ENCODE data around the gene TMEM119. TPM values are rescaled to one million over a fixed set of nuclear protein-coding genes. Genes with fewer than 3 reads are reported as not detected.
"Not testable (repeated sequence)": the region's sequence is repeated elsewhere in the genome, so short reads cannot be mapped to it uniquely, and the experiment has no call there.

Gene TMEM119
- total RNA-seq, 4 donors from 2014 or later = 2.3 to 5.9 (median 4.5) TPM

GRCh38 chr12:108578813-108579212 is 19.1 kb downstream of the TMEM119 start:
- ATAC-seq = no peak
- H3K4me1 ChIP-seq = peaks cover 0 to 16% (median 0%) of the 10 kb centered on the region in 3 donors
- 88 to 100% methylated on average over 3 of the region's 3 CpGs for WGBS, 2 donors (ENCODE audit: low coverage in 1 of 2)
- no peak for TF ChIP-seq EP300 (IDR thresholded peaks at IDR 0.05)
- TF ChIP-seq, protein P1, sequence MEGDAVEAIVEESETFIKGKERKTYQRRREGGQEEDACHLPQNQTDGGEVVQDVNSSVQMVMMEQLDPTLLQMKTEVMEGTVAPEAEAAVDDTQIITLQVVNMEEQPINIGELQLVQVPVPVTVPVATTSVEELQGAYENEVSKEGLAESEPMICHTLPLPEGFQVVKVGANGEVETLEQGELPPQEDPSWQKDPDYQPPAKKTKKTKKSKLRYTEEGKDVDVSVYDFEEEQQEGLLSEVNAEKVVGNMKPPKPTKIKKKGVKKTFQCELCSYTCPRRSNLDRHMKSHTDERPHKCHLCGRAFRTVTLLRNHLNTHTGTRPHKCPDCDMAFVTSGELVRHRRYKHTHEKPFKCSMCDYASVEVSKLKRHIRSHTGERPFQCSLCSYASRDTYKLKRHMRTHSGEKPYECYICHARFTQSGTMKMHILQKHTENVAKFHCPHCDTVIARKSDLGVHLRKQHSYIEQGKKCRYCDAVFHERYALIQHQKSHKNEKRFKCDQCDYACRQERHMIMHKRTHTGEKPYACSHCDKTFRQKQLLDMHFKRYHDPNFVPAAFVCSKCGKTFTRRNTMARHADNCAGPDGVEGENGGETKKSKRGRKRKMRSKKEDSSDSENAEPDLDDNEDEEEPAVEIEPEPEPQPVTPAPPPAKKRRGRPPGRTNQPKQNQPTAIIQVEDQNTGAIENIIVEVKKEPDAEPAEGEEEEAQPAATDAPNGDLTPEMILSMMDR (IDR thresholded peaks at IDR 0.05) = no peak
- no peak for TF ChIP-seq POLR2A (IDR thresholded peaks at IDR 0.05)
- TF ChIP-seq POLR2AphosphoS5 (IDR thresholded peaks at IDR 0.05) = no peak
- no peaks in the 10 kb centered on the region for H3K27me3 ChIP-seq
- H3K27ac ChIP-seq = no peak overlapping the region
- no peak overlapping the region for H3K4me3 ChIP-seq
- no peaks in the 10 kb centered on the region for H3K36me3 ChIP-seq
- no peaks in the 10 kb centered on the region for H3K9me3 ChIP-seq

GRCh38 chr12:108578264-108578663 is 19.6 kb downstream of the TMEM119 start:
- no peaks in the 10 kb centered on the region for H3K9me3 ChIP-seq
- no peak overlapping the region for H3K4me3 ChIP-seq
- no peaks in the 10 kb centered on the region for H3K36me3 ChIP-seq
- H3K27ac ChIP-seq = no peak overlapping the region
- no peak for ATAC-seq
- no peak for TF ChIP-seq EP300 (IDR thresholded peaks at IDR 0.05)
- no peak for TF ChIP-seq POLR2AphosphoS5 (IDR thresholded peaks at IDR 0.05)
- TF ChIP-seq POLR2A (IDR thresholded peaks at IDR 0.05) = no peak
- TF ChIP-seq, protein P1 (IDR thresholded peaks at IDR 0.05) = no peak
- 96 to 100% methylated on average over 2 of the region's 2 CpGs for WGBS, 2 donors (ENCODE audit: low coverage in 1 of 2)
- H3K27me3 ChIP-seq = no peaks in the 10 kb centered on the region
- H3K4me1 ChIP-seq = peaks cover 0 to 16% (median 0%) of the 10 kb centered on the region in 3 donors

GRCh38 chr12:108577458-108577857 is 20.4 kb downstream of the TMEM119 start:
- Histone ChIP-seq H3K27ac (no peak overlapping the region), H3K4me3 (no peak overlapping the region), H3K9me3 (no peaks in the 10 kb centered on the region), H3K27me3 (no peaks in the 10 kb centered on the region), H3K36me3 (no peaks in the 10 kb centered on the region), H3K4me1 (peaks cover 0 to 16% (median 0%) of the 10 kb centered on the region in 3 donors)
- no peak for TF ChIP-seq POLR2AphosphoS5 (IDR thresholded peaks at IDR 0.05)
- no peak for TF ChIP-seq POLR2A (IDR thresholded peaks at IDR 0.05)
- TF ChIP-seq, protein P1 (IDR thresholded peaks at IDR 0.05) = no peak
- no peak for TF ChIP-seq EP300 (IDR thresholded peaks at IDR 0.05)
- no peak for ATAC-seq

DNA sequence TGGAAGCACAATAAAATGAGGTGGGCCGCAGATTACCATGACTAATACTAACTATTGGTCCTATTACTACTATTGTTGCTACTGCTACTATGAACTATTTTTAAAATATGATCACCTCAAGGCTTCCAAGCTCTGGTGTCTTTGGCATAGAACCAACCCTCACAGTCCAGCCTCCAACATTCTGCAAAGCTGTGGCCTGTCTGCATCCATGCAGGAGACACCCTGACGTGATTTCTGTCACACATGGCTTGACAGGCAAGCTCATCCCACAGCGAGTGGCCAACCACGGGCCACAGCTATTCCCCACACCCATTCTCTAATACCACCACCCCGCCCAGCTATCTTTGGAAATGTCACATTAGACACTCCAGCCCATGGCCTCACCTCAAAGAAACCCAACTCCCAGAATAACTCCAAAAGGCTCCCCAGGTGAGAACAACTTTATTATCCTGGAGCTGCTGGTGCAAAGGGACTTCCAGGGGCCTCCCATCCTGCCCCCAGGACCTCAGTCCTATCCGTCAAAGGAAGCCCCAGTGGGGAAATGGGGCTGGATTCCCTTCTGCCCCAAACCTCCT is 21.1 kb downstream of the TMEM119 start:
- TF ChIP-seq POLR2AphosphoS5 (IDR thresholded peaks at IDR 0.05) (no peak), POLR2A (IDR thresholded peaks at IDR 0.05) (no peak), EP300 (IDR thresholded peaks at IDR 0.05) (no peak)
- TF ChIP-seq, protein P1 (IDR thresholded peaks at IDR 0.05) = no peak
- 40 to 85% methylated on average over 1 to 4 of the region's 6 CpGs for WGBS, 2 donors (ENCODE audit: low coverage in 1 of 2)
- H3K36me3 ChIP-seq = no peaks in the 10 kb centered on the region
- H3K4me1 ChIP-seq = peaks cover 0 to 14% (median 0%) of the 10 kb centered on the region in 3 donors
- H3K9me3 ChIP-seq = no peaks in the 10 kb centered on the region
- H3K27ac ChIP-seq = no peak overlapping the region
- H3K4me3 ChIP-seq = no peak overlapping the region
- no peaks in the 10 kb centered on the region for H3K27me3 ChIP-seq
- no peak for ATAC-seq

GRCh38 chr12:108575199-108575912 is 22.5 kb downstream of the TMEM119 start:
- Histone ChIP-seq H3K27ac (no peak overlapping the region), H3K9me3 (no peaks in the 10 kb centered on the region), H3K36me3 (peaks cover 0 to 1% of the 10 kb centered on the region in 2 donors), H3K27me3 (no peaks in the 10 kb centered on the region), H3K4me1 (peaks cover 0 to 15% (median 0%) of the 10 kb centered on the region in 3 donors), H3K4me3 (no peak overlapping the region)
- TF ChIP-seq EP300 (IDR thresholded peaks at IDR 0.05) = no peak
- TF ChIP-seq POLR2A (IDR thresholded peaks at IDR 0.05) = no peak
- no peak for TF ChIP-seq POLR2AphosphoS5 (IDR thresholded peaks at IDR 0.05)
- TF ChIP-seq, protein P1 (IDR thresholded peaks at IDR 0.05) = no peak
- no peak for ATAC-seq
- 91% methylated on average over 6 to 7 of the region's 9 CpGs for WGBS, 2 donors (ENCODE audit: low coverage in 1 of 2)

DNA sequence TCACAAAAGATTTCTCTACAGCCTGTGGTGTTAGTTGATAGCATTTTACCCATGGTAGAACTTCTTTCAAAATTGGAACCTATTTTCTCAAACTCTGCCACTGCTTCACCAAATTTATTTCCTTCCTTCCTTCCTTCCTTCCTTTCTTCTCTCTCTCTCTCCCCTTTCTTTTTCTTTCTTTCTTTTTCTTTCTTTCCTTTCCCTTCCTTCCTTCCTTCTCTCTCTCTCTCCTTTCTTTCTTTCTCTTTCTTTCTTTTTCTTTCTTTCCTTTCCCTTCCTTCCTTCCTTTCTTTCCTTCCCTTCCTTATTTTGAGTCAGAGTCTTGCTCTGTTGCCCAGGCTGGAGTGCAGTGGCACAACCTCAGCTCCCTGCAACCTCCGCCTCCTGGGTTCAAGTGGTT is 23.6 kb downstream of the TMEM119 start:
- not testable (repeated sequence) for H3K9me3 ChIP-seq, H3K27ac ChIP-seq, H3K4me1 ChIP-seq, H3K27me3 ChIP-seq, H3K4me3 ChIP-seq, ATAC-seq
- WGBS, 2 donors (ENCODE audit: low coverage in 1 of 2) = 100% methylated on average over 1 of the region's 1 CpG; no CpG with 5 or more reads in 1 of the 2 donors
- H3K36me3 ChIP-seq = peaks cover 0 to 12% of the 10 kb centered on the region in 2 donors
